Measurements from ENCODE around the gene PRUNE2.

- TF ChIP-seq CTCF (IDR thresholded peaks at IDR 0.05; ENCODE audit: insufficient read depth, low read length, poor library complexity, severe bottlenecking) (no peak), EZH2phosphoT487 (conservative IDR thresholded peaks at IDR 0.05; ENCODE audit: low read length) (no peak)
Observed at GRCh38 chr9:76818271-76818670, 87.6 kb downstream of the PRUNE2 start.
